CD4-positive, CD25-positive, alpha-beta regulatory T cell (primary cell): ENCODE measurements around the gene PLEKHA5. TPM values are rescaled to one million over a fixed set of nuclear protein-coding genes. Genes with fewer than 3 reads are reported as not detected.

ENCODE experiments used
- ATAC-seq, 2 donors: fragments of 150-1000 bp; cut with Tn5 transposase; one replicate each; pipeline ENCODE4 v1.10.0; 2021; ENCODE audit warnings: low read depth in 2 of 2, moderate number of reproducible peaks in 2 of 2, moderate library complexity in 1 of 2
- DNase-seq, 3 donors: peaks; one replicate each; pipeline versions ENCODE4 v3.0.0 to v3.0.0-alpha.2; 2012 to 2022; ENCODE audit warnings: mixed read lengths in 1 of 3
- H3K27ac ChIP-seq: one replicate; pipeline ENCODE4 v1.7.0; 2013; ENCODE audit warnings: mild to moderate bottlenecking, low read length; ENCODE audit not compliant: insufficient read depth, poor library complexity, severe bottlenecking
- H3K27me3 ChIP-seq: one replicate; pipeline ENCODE4 v1.7.0; 2013; ENCODE audit warnings: low read length; ENCODE audit not compliant: control insufficient read depth, insufficient read depth
- H3K36me3 ChIP-seq: one replicate; pipeline ENCODE4 v1.7.0; 2013; ENCODE audit warnings: mild to moderate bottlenecking, low read length, moderate library complexity; ENCODE audit not compliant: control insufficient read depth, insufficient read depth
- H3K4me1 ChIP-seq: 2 replicates; pipeline ENCODE4 v1.7.0; 2013; ENCODE audit warnings: mild to moderate bottlenecking, low read length; ENCODE audit not compliant: insufficient read depth, control insufficient read depth, poor library complexity, severe bottlenecking
- H3K4me3 ChIP-seq: one replicate; pipeline ENCODE4 v1.7.0; 2013; ENCODE audit warnings: low read depth, mild to moderate bottlenecking, low read length, moderate library complexity
- H3K9me3 ChIP-seq, 2 experiments: 1 replicate in 1 of 2; 2 replicates in 1 of 2; pipeline ENCODE4 v1.7.0; 2013; ENCODE audit warnings: low read length in 2 of 2, mild to moderate bottlenecking in 1 of 2, moderate library complexity in 1 of 2; ENCODE audit not compliant: control insufficient read depth in 2 of 2
- H3K27ac Mint-ChIP-seq, 3 donors: one replicate each; pipeline ENCODE4 v1.8.0; 2020 to 2022; ENCODE audit warnings: mild to moderate bottlenecking in 3 of 3, mixed read lengths in 3 of 3, moderate library complexity in 2 of 3
- H3K27me3 Mint-ChIP-seq: one replicate; pipeline ENCODE4 v1.8.0; 2022; ENCODE audit warnings: mild to moderate bottlenecking, mixed read lengths
- H3K36me3 Mint-ChIP-seq: one replicate; pipeline ENCODE4 v1.8.0; 2020; ENCODE audit warnings: mixed read lengths
- H3K4me1 Mint-ChIP-seq, 4 donors: one replicate each; pipeline ENCODE4 v1.8.0; 2020 to 2022; ENCODE audit warnings: mixed read lengths in 4 of 4, mild to moderate bottlenecking in 1 of 4
- H3K4me3 Mint-ChIP-seq, 4 donors: one replicate each; pipeline ENCODE4 v1.8.0; 2020 to 2022; ENCODE audit warnings: mild to moderate bottlenecking in 4 of 4, mixed read lengths in 4 of 4, moderate library complexity in 3 of 4
- H3K9me3 Mint-ChIP-seq, 7 donors: one replicate each; pipeline ENCODE4 v1.8.0; 2020 to 2022; ENCODE audit warnings: mixed read lengths in 7 of 7, mild to moderate bottlenecking in 3 of 7, moderate library complexity in 2 of 7
- polyA plus RNA-seq, 4 donors: library from polyadenylated mRNA; unstranded; fragments of 300-500 nt; fragmentation: Illumina TruSeq; gene quantifications; one replicate each; pipeline ENCODE4 v1.2.3, GENCODE V29; 2021
- total RNA-seq: library from RNA; stranded (reverse); gene quantifications from one replicate; pipeline ENCODE4 v1.2.3, GENCODE V29; 2022

PLEKHA5 gene, protein sequence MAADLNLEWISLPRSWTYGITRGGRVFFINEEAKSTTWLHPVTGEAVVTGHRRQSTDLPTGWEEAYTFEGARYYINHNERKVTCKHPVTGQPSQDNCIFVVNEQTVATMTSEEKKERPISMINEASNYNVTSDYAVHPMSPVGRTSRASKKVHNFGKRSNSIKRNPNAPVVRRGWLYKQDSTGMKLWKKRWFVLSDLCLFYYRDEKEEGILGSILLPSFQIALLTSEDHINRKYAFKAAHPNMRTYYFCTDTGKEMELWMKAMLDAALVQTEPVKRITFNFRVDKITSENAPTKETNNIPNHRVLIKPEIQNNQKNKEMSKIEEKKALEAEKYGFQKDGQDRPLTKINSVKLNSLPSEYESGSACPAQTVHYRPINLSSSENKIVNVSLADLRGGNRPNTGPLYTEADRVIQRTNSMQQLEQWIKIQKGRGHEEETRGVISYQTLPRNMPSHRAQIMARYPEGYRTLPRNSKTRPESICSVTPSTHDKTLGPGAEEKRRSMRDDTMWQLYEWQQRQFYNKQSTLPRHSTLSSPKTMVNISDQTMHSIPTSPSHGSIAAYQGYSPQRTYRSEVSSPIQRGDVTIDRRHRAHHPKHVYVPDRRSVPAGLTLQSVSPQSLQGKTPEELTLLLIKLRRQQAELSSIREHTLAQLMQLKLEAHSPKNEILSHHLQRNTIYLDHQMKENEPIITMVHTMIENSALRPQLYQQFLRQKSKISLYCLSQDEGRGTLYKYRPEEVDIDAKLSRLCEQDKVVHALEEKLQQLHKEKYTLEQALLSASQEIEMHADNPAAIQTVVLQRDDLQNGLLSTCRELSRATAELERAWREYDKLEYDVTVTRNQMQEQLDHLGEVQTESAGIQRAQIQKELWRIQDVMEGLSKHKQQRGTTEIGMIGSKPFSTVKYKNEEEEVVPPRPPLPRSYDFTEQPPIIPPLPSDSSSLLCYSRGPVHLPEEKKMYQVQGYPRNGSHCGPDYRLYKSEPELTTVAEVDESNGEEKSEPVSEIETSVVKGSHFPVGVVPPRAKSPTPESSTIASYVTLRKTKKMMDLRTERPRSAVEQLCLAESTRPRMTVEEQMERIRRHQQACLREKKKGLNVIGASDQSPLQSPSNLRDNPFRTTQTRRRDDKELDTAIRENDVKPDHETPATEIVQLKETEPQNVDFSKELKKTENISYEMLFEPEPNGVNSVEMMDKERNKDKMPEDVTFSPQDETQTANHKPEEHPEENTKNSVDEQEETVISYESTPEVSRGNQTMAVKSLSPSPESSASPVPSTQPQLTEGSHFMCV
- total RNA-seq = 14.7 TPM
- 1 to 10 TPM; 1.2 to 3.1 (median 2.7) TPM for polyA plus RNA-seq

DNA sequence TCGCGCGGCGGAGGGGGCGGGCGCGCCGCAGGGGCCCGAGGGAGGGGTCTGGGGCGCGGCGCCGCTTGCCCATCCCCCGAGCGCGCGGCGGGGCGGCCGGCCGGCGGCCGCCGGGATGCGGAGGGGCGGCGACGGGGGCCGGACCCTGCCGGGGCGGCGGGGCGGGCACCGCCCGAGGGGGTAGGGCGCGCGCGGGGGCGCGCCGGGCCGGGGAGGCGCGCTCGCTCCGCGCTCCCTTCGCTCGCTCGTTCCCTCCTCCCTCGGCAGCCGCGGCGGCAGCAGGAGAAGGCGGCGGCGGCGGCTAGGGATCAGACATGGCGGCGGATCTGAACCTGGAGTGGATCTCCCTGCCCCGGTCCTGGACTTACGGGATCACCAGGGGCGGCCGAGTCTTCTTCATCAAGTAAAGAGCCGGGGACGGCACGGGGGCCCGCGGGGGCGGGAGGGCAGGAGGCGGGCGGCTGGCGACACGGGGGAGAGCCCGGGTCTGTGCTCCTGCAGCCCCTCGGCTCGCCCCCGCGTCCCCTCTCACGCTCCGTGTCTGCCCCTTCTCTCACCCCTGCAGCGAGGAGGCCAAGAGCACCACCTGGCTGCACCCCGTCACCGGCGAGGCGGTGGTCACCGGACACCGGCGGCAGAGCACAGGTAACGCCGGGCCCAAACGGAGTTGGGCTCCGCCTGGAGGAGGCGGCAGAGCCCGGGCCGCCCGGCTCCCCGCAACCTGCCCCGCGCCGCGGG lies at the start of gene PLEKHA5:
Gene PLEKHA5, plus strand, starts transcription at position 248 of the 738 bp plus-strand sequence. Its CDS starts 67 bp downstream, at position 315.
- H3K4me1 Mint-ChIP-seq = peaks cover 7 to 19% (median 13%) of the 10 kb centered on the region in 4 donors
- Histone ChIP-seq H3K4me1 (peaks cover 15% of the 10 kb centered on the region), H3K9me3 (peaks cover 0 to 7% of the 10 kb centered on the region in 2 experiments), H3K36me3 (no peaks in the 10 kb centered on the region), H3K4me3 (peak within 1 kb of the TSS; percentile 58), H3K27ac (peak within 1 kb of the TSS; percentile 23), H3K27me3 (no peaks in the 10 kb centered on the region)
- peak within 1 kb of the TSS; percentile 83 to 93 (median 86) for H3K4me3 Mint-ChIP-seq
- peaks cover 44% of the 10 kb centered on the region for H3K27me3 Mint-ChIP-seq
- H3K36me3 Mint-ChIP-seq = no peaks in the 10 kb centered on the region
- peak in 2 of 3 donors; percentile 1 to 14 for DNase-seq
- peak; percentile 31 to 37 for ATAC-seq
- peak within 1 kb of the TSS in 1 of 3 donors; percentile 46 for H3K27ac Mint-ChIP-seq
- H3K9me3 Mint-ChIP-seq = peaks cover 0 to 23% (median 4%) of the 10 kb centered on the region in 7 donors

DNA sequence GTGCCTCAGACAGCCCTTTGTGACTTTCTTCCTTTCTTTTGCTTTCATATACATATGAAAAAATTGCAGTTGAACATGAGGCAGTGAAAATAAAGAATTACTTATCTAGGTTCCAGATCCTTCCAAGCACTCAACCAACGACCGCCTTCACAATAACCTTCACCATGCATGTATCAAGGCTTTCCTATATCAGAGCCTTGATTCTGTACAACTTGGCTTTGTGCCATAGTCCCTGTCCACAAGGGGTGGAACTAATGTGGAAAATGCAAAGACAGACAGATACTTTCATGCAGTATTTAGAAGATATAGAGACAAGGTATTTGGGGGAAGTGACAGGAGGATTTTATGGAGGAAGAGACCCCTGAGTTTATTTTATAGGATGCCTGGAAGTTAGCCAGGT lies 48.6 kb upstream of the PLEKHA5 start:
- Mint-ChIP-seq H3K27ac (no peak overlapping the region), H3K9me3 (peaks cover 0 to 16% (median 2%) of the 10 kb centered on the region in 7 donors), H3K4me3 (no peak overlapping the region), H3K27me3 (no peaks in the 10 kb centered on the region), H3K36me3 (no peaks in the 10 kb centered on the region), H3K4me1 (no peaks in the 10 kb centered on the region)
- no peak for DNase-seq
- Histone ChIP-seq H3K36me3 (no peaks in the 10 kb centered on the region), H3K4me3 (no peak overlapping the region), H3K9me3 (no peaks in the 10 kb centered on the region), H3K4me1 (no peaks in the 10 kb centered on the region), H3K27me3 (peaks cover 2% of the 10 kb centered on the region), H3K27ac (no peak overlapping the region)
- no peak for ATAC-seq

DNA sequence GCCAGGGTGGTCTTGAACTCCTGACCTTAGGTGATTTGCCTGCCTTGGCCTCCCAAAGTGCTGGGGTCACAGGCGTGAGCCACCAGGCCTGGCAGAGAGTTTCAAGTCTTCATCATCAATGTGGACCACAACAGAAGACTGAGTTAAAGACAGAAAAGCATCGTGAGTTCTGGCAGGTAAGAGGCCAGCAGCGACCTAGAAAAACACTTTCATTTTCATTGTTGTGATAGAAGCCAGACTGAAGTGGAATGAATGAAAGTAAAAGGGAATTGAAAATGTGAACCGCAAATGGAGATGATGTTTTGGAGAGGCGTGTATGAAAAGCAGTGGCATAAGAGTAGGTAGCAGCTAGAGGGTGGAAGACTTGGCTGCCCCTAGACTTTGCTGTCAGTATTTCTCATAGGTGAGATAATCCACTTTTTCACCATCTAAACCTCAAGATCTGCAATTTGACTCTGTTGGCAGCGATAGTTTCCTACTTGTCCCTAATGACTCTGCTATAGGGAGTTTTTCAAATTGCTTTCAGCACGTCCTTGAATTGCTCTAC lies 47.1 kb upstream of the PLEKHA5 start:
- no peak overlapping the region for H3K4me3 Mint-ChIP-seq
- DNase-seq = no peak

DNA sequence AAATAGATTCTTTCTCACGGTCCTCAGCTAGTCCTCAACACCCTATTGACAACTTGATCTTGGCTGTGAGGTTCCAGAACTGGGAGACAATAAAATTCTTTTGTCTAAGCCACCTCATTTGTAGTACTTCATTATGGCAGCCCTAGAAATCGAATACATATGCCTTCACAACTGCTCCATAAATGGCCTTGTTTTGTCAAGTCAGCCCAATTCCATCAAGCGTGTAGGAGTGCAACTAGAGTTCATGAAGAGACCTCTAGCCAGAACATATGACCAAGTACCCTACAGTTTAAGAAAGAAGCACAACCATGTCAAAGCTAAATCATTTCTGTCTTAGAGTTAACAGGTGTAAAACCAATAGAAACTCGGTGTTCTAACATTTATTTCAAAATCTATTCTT lies 45.0 kb upstream of the PLEKHA5 start:
- no peaks in the 10 kb centered on the region for H3K9me3 ChIP-seq
- Mint-ChIP-seq H3K36me3 (no peaks in the 10 kb centered on the region), H3K4me3 (no peak overlapping the region), H3K4me1 (no peaks in the 10 kb centered on the region), H3K9me3 (peaks cover 0 to 20% (median 3%) of the 10 kb centered on the region in 7 donors), H3K27me3 (no peaks in the 10 kb centered on the region), H3K27ac (no peak overlapping the region)
- ATAC-seq = no peak
- no peak overlapping the region for H3K27ac ChIP-seq
- peaks cover 2% of the 10 kb centered on the region for H3K27me3 ChIP-seq
- H3K36me3 ChIP-seq = no peaks in the 10 kb centered on the region
- H3K4me3 ChIP-seq = no peak overlapping the region
- no peak for DNase-seq
- no peaks in the 10 kb centered on the region for H3K4me1 ChIP-seq

More for the DNA sequence above, 47.1 kb upstream of the PLEKHA5 start:
- H3K4me3 ChIP-seq = no peak overlapping the region
- Mint-ChIP-seq H3K27ac (peak overlapping the region in 1 of 3 donors; percentile 7), H3K27me3 (no peaks in the 10 kb centered on the region), H3K36me3 (no peaks in the 10 kb centered on the region), H3K4me1 (no peaks in the 10 kb centered on the region), H3K9me3 (peaks cover 0 to 16% (median 2%) of the 10 kb centered on the region in 7 donors)
- H3K4me1 ChIP-seq = no peaks in the 10 kb centered on the region
- H3K9me3 ChIP-seq = no peaks in the 10 kb centered on the region
- no peak for ATAC-seq
- H3K36me3 ChIP-seq = no peaks in the 10 kb centered on the region
- no peak overlapping the region for H3K27ac ChIP-seq
- H3K27me3 ChIP-seq = peaks cover 2% of the 10 kb centered on the region

DNA sequence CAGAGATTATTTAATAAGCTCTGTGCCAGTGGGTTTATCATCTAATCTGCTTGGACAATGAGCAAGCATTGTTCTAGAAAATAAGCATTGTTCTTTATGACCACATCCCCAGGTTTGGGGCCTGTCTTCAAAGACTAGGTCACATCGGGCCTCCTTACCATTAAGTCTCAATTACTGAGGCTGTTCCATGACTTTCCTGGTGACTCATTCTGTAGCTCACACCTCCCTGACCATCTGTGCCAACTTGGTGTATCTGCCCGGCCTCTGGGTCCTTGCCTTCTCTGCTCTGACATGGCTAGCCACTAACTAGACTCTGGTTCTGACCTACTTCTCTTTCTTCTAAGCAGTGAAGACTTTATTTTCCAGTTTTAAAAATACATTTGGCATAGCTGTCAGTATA lies 44.4 kb upstream of the PLEKHA5 start:
- H3K27ac Mint-ChIP-seq = no peak overlapping the region
- Histone ChIP-seq H3K27me3 (peaks cover 2% of the 10 kb centered on the region), H3K4me3 (no peak overlapping the region), H3K4me1 (no peaks in the 10 kb centered on the region), H3K36me3 (no peaks in the 10 kb centered on the region), H3K9me3 (no peaks in the 10 kb centered on the region), H3K27ac (no peak overlapping the region)
- peaks cover 0 to 20% (median 3%) of the 10 kb centered on the region in 7 donors for H3K9me3 Mint-ChIP-seq
- H3K4me1 Mint-ChIP-seq = no peaks in the 10 kb centered on the region
- no peaks in the 10 kb centered on the region for H3K36me3 Mint-ChIP-seq
- no peaks in the 10 kb centered on the region for H3K27me3 Mint-ChIP-seq
- no peak overlapping the region for H3K4me3 Mint-ChIP-seq
- DNase-seq (no peak), ATAC-seq (no peak)

DNA sequence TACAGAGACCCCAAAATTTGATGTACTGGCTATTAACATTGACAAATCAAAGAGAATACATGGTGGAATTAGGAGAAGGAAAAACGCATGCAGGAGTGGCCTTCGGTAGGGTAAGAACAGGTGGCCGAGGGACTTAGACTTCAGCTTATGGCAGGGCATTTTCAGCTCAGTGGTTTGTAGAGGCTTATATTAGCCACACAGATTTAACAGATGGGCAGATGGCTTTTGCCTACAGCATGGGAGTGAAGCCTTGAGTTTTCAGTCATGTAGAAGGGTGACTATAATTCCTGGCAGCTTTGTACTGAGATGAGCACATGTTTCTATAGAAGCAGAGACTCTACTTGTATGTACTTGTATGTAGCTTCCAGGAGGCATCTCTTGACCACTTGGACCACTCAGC lies 40.9 kb upstream of the PLEKHA5 start:
- no peak overlapping the region for H3K4me3 Mint-ChIP-seq
- H3K9me3 Mint-ChIP-seq = peaks cover 0 to 7% (median 4%) of the 10 kb centered on the region in 7 donors
- no peaks in the 10 kb centered on the region for H3K4me1 ChIP-seq

More for the DNA sequence above, 40.9 kb upstream of the PLEKHA5 start:
- Histone ChIP-seq H3K4me3 (no peak overlapping the region), H3K27ac (no peak overlapping the region), H3K9me3 (no peaks in the 10 kb centered on the region), H3K36me3 (no peaks in the 10 kb centered on the region), H3K27me3 (peaks cover 2% of the 10 kb centered on the region)
- peaks cover 4% of the 10 kb centered on the region for H3K27me3 Mint-ChIP-seq
- H3K27ac Mint-ChIP-seq = no peak overlapping the region
- H3K4me1 Mint-ChIP-seq = no peaks in the 10 kb centered on the region
- DNase-seq = no peak
- no peak for ATAC-seq
- H3K36me3 Mint-ChIP-seq = no peaks in the 10 kb centered on the region
